ENCODE measurements around the gene MOSPD3. TPM values are rescaled to one million over a fixed set of nuclear protein-coding genes. Genes with fewer than 3 reads are reported as not detected.

The MOSPD3 gene
- polyA plus RNA-seq, 1 donor from 2014 or later, result 27.9 TPM

DNA sequence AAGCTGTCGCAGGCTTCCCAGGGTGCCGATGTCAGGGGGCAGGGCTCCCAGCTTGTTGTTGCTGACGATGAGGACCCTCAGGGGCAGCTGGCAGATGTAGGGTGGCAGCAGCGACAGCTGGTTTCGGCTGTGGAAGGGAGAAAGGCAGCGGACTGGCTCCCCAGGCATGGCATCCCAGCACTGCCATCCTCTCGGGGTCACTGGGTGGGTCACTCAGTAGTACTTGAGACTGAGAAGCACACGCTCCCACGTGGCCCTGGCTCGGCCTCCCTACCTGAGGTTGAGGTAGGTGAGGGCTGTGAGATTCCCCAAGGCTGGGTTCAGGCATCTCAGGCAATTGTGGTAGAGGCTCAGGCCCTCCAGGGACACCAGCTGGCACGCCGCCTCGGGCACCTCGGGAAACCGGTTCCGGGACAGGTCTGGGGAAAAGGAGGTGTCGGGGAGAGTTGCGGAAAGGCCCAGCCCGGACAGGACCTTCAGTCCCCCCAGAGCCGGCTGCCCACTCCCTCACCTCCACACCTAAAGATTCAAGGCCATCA, 30.2 kb upstream of the MOSPD3 start:
- Histone ChIP-seq H3K4me2 (ENCODE audit: low read length) (no peak overlapping the region), H3K9ac (ENCODE audit: low read length) (no peak overlapping the region), H2AFZ (ENCODE audit: low read depth, low read length) (no peak overlapping the region), H3K27ac (ENCODE audit: low read length) (no peak overlapping the region), H3K27me3 (ENCODE audit: insufficient read depth, low read depth, low read length) (no peaks in the 10 kb centered on the region), H3F3A (ENCODE audit: insufficient read depth, low read length, poor library complexity, severe bottlenecking) (no peaks in the 10 kb centered on the region), H3K4me3 (ENCODE audit: low read length) (no peak overlapping the region), H3K79me2 (replicated peaks; ENCODE audit: insufficient read depth, low read length) (peaks cover 17% of the 10 kb centered on the region), H3K36me3 (ENCODE audit: insufficient read depth, low read length) (no peaks in the 10 kb centered on the region), H3K9me3 (ENCODE audit: low read length) (no peaks in the 10 kb centered on the region), H3K9me2 (ENCODE audit: insufficient read depth, low read length) (no peaks in the 10 kb centered on the region), H4K20me1 (ENCODE audit: insufficient read depth) (no peaks in the 10 kb centered on the region)
- TF ChIP-seq EP300 (conservative IDR thresholded peaks at IDR 0.05; ENCODE audit: poor library complexity, severe bottlenecking) (no peak), MXI1 (conservative IDR thresholded peaks at IDR 0.05; ENCODE audit: poor library complexity, severe bottlenecking) (no peak), TAF1 (IDR thresholded peaks at IDR 0.05; ENCODE audit: low read depth) (no peak), CTCF (IDR thresholded peaks at IDR 0.05; ENCODE audit: poor library complexity, severe bottlenecking) (no peak), RAD21 (conservative IDR thresholded peaks at IDR 0.05) (no peak), EZH2 (IDR thresholded peaks at IDR 0.05; ENCODE audit: borderline replicate concordance, insufficient read depth, low read length, poor library complexity, severe bottlenecking) (no peak), POLR2AphosphoS5 (IDR thresholded peaks at IDR 0.05) (no peak)

GRCh38 chr7:100582650-100583049, 29.7 kb upstream of the MOSPD3 start:
- Histone ChIP-seq H3K9ac (ENCODE audit: low read length) (no peak overlapping the region), H3K4me2 (ENCODE audit: low read length) (no peak overlapping the region), H3K4me3 (ENCODE audit: low read length) (no peak overlapping the region), H3K9me2 (ENCODE audit: insufficient read depth, low read length) (no peaks in the 10 kb centered on the region), H3F3A (ENCODE audit: insufficient read depth, low read length, poor library complexity, severe bottlenecking) (no peaks in the 10 kb centered on the region), H3K36me3 (ENCODE audit: insufficient read depth, low read length) (no peaks in the 10 kb centered on the region), H3K79me2 (replicated peaks; ENCODE audit: insufficient read depth, low read length) (peaks cover 17% of the 10 kb centered on the region), H4K20me1 (ENCODE audit: insufficient read depth) (no peaks in the 10 kb centered on the region), H3K9me3 (ENCODE audit: low read length) (no peaks in the 10 kb centered on the region), H2AFZ (ENCODE audit: low read depth, low read length) (no peak overlapping the region), H3K27ac (ENCODE audit: low read length) (no peak overlapping the region), H3K27me3 (ENCODE audit: insufficient read depth, low read depth, low read length) (no peaks in the 10 kb centered on the region)
- TF ChIP-seq REST (IDR thresholded peaks at IDR 0.05; ENCODE audit: borderline replicate concordance), result no peak
- TF ChIP-seq SMC3 (conservative IDR thresholded peaks at IDR 0.05; ENCODE audit: poor library complexity), result no peak
- TF ChIP-seq MXI1 (conservative IDR thresholded peaks at IDR 0.05; ENCODE audit: poor library complexity, severe bottlenecking), result no peak
- no peak for TF ChIP-seq CTCF (IDR thresholded peaks at IDR 0.05; ENCODE audit: poor library complexity, severe bottlenecking)
- TF ChIP-seq EZH2 (IDR thresholded peaks at IDR 0.05; ENCODE audit: borderline replicate concordance, insufficient read depth, low read length, poor library complexity, severe bottlenecking), result no peak
- TF ChIP-seq POLR2AphosphoS5 (IDR thresholded peaks at IDR 0.05), result no peak
- no peak for TF ChIP-seq RAD21 (conservative IDR thresholded peaks at IDR 0.05)
- no peak for TF ChIP-seq TAF1 (IDR thresholded peaks at IDR 0.05; ENCODE audit: low read depth)
- no peak for TF ChIP-seq EP300 (conservative IDR thresholded peaks at IDR 0.05; ENCODE audit: poor library complexity, severe bottlenecking)
